Hypothalamus (tissue), 51 donors: ENCODE measurements around the gene NEIL1.
A peak's percentile ranks its signal among the peaks of the same experiment; 100 is the strongest.
"Not testable (repeated sequence)": the region's sequence is repeated elsewhere in the genome, so short reads cannot be mapped to it uniquely, and the experiment has no call there.

Experiments
- DNase-seq, 51 donors: peaks; one replicate each; lab custom pipeline; 2025; lab: John Stamatoyannopoulos, UW

NEIL1 gene, protein sequence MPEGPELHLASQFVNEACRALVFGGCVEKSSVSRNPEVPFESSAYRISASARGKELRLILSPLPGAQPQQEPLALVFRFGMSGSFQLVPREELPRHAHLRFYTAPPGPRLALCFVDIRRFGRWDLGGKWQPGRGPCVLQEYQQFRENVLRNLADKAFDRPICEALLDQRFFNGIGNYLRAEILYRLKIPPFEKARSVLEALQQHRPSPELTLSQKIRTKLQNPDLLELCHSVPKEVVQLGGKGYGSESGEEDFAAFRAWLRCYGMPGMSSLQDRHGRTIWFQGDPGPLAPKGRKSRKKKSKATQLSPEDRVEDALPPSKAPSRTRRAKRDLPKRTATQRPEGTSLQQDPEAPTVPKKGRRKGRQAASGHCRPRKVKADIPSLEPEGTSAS

DNA sequence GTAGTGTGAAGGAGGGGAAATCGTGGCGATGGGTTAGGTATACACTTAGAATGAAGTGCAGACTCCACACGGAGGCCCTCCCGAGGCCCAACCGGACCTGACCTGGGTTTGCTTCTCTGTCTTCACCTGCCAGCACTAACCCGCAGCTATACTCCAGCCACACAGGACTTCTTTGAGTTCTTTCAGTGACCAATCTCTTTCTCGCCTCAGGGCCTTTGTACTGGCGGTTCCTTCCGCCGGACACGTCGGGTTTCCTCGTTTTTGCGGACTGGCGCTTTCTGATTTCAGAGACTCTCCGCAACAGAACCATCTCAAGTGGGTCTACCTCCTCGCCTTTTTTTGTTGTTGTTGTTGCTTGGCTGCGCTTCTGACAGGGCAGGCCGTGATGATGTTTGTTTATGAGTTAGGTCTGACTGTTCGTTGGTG lies at the start of gene NEIL1:
Gene NEIL1 (plus strand): TSS at position 244 of the 426 bp plus-strand sequence. CDS start 1,867 bp downstream, outside the sequence.
- peak in 4 of 51 donors; percentile 17 to 70 (median 39) for DNase-seq

DNA sequence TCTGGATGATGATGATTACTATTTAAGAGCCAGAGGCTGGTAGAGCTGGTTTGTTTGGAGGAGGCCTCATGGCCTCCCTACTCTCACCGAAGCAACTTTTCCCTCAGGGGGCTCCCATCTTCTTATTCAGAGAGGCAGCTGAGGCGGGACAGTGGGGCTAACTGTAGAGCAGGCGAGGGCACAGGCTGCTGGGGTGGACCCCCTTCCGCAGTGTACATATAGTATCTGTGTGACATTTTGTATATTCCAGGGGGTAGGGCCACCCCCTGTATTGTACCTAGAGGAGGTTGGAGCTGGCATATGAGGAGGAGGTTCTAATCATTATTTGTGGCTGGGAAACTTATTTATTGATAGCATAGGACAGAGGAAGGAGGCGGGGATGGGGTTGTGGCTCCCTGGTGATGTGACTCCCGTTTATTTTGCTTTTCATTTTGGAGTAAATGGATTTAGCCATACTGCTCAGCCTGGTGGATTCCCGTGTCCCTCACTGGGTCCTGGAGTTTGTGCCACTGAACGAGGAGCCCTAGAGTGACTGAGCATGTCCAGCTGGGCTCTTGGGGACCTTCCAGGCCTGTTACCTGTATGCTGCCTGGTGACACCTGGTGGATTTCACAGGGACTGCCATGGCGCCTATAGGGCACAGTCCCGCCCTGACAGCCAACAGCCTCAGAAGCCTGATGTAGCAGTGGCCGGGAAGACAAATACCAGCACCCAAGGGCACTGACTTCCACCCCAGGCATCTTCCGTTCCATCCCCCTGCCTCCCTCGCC lies 48.1 kb upstream of the NEIL1 start:
- not testable (repeated sequence) for DNase-seq

DNA sequence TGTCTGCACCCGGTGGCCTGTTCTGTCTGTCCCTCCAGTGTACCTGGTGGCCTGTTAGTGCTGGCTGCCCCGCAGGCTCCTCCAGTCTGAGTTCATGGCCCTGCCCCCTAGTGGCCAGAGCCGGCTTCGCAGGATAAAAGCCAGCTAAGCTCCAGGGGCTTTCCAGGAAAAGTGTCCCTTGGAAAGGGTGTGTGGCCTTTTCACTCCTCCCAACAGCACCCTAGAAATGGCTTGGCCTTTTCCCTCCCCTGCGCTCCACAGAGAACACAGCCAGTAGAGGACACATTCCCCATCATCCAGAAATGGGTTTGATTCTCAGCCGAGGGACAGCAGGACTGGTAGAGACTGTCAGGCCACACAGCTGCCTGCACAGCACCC lies 47.5 kb upstream of the NEIL1 start:
- DNase-seq = not testable (repeated sequence)

DNA sequence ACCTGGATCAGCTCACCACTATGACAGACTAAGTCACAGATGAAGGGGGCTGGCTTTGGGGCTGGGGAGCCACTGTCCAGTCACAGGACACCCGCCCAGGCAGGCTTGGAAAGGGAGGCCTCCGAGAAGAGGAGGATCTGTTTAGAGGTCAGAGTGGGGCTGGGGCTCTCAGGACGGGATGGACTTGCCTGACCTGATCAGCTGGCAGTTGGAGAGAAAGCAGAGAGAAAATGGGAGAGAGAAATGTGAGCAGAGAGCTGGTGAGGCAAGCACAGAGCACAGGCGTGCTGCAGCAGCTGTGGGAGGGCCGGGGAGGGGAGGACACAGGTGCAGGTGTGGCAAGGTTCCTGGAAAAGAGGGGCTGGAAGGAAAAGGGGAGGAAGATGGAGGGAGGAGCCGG lies 46.8 kb upstream of the NEIL1 start:
- DNase-seq = not testable (repeated sequence)

DNA sequence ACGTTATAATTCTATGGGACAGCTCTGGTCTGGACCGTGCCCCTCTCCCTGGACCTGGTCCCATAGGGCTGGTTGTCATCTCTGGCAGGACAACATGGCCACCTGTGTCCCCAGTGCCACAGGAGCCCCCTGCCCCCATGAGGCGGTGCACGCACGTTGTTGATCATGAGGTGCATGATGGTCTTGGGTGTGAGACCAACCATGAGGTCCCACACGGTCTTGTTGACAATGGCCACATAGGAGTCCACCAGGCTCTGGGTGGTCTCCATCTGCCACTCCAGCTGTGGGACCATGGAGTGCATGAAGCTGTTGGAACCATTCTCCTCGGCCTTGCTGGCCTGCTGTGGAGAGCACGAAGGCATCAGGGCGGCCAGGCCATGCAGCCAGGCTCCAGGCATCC lies 44.5 kb upstream of the NEIL1 start:
- DNase-seq = no peak

GRCh38 chr15:75302753-75303152 lies 44.1 kb upstream of the NEIL1 start:
- DNase-seq = not testable (repeated sequence)

DNA sequence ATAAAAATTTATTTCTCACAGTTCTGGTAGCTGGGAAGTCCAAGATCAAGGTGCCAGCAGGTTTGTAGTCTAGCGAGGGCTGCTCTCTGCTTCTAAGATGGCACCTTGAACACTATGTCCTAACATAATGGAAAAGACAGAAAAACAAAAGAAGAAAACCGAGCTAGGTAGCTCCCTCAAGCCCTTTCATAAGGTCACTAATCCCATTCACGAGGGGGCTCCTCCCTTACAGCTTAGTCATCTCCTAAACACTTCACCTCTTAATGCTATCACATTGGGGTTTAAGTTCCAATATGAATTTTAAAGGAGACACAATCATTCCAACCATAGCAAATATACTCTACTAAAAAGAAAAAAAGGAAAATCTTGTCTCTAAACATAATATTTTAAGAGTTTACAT lies 40.7 kb upstream of the NEIL1 start:
- no peak for DNase-seq

DNA sequence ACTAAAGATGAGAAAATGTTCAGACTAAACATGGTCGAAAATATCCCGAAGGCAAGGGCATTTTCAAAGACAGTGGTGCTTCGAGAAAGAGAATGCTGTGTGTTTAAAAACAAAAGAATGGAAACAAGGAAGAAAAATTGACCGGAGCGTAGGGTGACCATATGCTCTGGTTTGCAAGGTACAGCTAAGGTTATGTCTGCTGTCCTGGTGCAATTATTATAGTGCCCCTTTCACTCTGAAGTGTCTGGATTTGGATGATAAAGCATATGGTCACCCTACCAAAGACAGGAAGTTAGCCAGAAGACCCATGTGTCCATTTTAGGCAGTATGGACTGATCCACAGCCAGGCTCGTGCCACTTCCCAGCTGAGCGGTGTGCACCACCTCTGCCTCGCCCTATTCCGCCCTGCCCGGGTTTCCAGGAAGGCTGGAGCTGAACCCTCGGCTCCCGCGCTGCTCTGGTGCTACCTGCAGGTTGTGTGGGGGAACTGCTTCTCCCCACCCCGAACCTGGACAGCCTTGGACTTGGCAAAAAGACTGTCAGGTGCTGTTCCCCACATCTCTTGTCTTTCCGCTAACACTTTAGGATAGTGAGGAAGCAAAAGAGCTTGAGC lies 39.0 kb upstream of the NEIL1 start:
- peak in 1 of 51 donors; percentile 4 for DNase-seq

DNA sequence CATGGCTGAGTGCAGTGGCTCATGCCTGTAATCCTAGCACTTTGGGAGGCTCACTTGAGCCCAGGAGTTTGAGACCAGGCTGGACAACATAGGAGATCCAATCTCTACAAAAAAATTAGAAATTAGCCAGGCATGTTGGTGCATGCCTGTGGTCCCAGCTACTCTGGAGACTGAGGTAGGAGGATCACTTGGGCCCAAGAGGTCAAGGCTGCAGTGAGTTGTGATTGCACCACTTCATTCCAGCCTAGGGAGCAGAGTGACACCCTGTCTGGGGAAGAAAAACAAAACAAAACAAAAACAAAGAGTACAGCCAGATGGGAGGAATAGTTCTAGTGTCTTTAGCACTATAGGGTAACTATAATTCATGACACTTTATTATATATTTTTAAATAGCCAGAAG lies 37.1 kb upstream of the NEIL1 start:
- DNase-seq = no peak

DNA sequence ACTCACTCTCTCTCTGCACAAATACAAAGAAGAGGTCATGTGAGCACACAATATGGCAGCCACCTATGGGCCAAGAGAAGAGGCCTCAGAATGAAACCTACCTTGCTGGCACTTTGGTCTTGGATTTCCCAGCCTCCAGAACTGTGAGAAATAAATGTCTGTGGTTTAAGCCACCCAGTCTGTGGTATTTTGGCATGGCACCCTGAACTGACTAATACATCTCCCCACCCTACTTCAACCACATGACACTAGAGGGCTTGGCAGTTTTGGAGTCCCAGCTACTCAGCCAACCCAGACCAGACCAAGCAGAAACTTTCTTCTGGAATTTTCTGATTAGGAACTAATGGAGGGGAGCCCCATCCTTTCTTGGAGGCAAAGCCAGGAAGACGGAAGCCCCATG lies 34.3 kb upstream of the NEIL1 start:
- not testable (repeated sequence) for DNase-seq

- DNase-seq = no peak
Observed at GRCh38 chr15:75313116-75313845, 33.6 kb upstream of the NEIL1 start.

- no peak for DNase-seq
Observed at GRCh38 chr15:75314552-75315290, 32.1 kb upstream of the NEIL1 start.

- not testable (repeated sequence) for DNase-seq
Observed at GRCh38 chr15:75319231-75319897, 27.5 kb upstream of the NEIL1 start.

GRCh38 chr15:75321711-75322110 lies 25.1 kb upstream of the NEIL1 start:
- DNase-seq = no peak

GRCh38 chr15:75325922-75326321 lies 20.9 kb upstream of the NEIL1 start:
- no peak for DNase-seq

DNA sequence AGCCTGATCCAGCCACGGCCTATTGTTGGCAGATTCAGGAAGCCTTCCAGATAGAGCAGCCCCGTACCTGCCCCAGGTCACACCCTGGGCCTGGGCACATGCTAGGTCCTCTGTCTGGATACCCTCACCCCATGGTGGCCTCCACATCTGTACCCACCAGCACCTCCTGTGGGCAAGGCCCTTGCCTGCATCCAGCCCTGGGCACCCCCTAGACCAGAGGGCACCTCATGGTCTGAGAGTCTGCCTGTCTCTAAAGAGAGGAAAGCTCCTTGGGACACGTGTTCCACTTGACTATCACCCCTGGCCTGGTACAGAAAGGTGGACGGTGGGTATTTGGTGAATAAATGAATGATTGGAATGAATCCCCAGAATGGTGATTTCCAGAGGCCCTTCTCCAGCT lies 19.8 kb upstream of the NEIL1 start:
- DNase-seq = no peak

DNA sequence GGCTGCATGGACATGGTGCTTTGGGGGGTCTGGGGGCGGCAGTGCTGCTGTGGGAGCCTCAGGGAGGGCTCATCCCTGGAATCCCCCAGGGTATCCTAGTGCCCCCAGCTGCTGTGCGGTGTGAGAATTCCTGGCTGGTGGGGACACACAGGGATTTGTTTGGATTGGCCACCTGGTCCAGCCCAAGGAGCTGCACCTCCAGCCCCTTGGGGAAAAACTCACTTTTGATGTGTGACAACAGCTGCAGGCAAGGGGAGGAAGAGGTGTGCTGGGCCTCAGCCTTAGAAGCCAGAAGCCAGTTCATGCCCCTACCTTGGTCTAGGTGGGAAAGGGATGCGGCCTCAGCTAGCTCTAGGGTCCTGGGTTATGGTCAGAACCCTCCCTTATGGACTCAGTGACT lies 19.3 kb upstream of the NEIL1 start:
- DNase-seq = no peak

DNA sequence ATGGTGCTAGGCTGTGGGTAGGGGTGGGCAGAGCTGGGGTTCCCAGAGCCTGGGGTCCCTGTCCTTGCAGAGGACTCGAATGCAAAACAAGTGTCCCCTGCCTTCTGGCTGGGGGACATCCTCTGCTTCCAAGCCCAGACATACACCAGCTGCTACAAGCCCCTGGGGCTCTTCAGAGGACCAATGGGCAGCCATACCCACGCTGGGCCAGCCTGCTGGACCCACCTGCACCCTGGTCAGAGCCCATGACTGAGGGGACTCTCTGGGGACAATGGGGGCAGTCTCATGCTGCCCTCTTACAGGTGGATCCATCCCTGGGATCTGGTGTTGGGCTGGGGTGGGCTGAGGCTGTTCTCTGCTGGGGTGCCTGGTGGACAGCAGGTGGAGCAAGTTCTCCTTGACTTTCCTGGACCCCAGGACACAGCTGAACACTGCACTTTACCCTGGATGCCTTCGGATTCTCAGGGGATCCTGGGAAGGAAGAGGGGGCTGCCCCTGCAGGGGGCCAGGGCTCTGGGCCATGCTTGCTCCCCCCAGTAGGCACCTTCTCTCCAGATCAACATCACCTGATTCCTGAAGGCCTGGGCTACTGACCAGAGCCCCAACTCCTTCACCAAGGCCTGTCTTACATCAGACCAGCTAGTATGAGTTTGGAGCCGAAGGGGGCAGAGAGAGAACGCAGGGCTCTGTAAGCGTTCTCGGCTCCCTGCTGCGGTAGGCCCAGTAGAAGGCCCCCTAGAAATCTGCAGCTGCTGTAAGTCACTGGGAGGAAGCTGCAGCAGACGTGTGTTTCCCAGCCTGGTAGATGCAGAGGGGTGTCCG lies 18.1 kb upstream of the NEIL1 start:
- DNase-seq = no peak

GRCh38 chr15:75329571-75329970 lies 17.3 kb upstream of the NEIL1 start:
- DNase-seq = no peak
